ENCODE results near the gene FHOD3. TPM values are rescaled to one million over a fixed set of nuclear protein-coding genes. Genes with fewer than 3 reads are reported as not detected.

FHOD3 gene
- total RNA-seq, 3 donors from 2014 or later = 2.7 to 14.4 (median 4.0) TPM

DNA sequence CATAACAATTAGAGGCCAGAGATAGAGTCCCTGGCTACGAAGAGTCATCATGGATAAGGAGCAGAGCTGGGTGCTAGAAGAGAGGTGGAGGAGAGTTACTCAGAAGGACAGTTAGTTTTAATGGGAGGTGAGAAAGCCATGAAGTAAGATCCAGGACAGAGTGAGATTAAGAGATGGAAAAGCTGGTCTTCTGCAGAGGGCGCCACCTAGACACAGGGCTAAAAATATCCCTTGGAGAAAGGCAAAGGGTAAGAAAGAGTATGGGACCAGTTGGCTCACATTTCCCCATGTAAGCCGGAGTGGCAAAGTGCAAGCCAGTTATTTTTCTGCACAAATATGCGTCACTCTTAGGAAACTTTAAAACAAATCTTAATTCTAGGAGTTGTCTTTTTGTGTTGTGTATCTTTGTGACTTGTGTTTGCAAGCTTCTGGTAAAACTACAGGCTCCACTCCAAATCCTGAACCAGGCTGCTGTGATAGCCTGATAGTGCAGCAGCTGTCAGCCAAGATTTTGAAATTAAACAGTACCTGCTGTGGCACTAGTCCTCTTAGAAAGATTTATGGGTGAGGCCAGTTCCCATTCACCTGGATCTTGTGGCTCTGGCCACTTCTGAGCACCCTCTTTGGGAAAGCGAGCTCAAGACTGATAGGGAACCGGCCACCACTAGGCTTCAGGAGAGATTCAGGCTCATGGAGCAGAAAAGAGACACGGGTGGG, 327.1 kb downstream of the FHOD3 start:
- Histone ChIP-seq H3K4me3 (no peak overlapping the region), H3K36me3 (ENCODE audit: low read depth) (no peaks in the 10 kb centered on the region), H3K4me1 (ENCODE audit: low read depth) (no peaks in the 10 kb centered on the region), H3K9me3 (no peaks in the 10 kb centered on the region)
- no peak for TF ChIP-seq CTCF (IDR thresholded peaks at IDR 0.05)
- no peak for DNase-seq
- intact Hi-C loops (cut with DNase I, micrococcal nuclease) = no loop called here
- no peak for ATAC-seq

DNA sequence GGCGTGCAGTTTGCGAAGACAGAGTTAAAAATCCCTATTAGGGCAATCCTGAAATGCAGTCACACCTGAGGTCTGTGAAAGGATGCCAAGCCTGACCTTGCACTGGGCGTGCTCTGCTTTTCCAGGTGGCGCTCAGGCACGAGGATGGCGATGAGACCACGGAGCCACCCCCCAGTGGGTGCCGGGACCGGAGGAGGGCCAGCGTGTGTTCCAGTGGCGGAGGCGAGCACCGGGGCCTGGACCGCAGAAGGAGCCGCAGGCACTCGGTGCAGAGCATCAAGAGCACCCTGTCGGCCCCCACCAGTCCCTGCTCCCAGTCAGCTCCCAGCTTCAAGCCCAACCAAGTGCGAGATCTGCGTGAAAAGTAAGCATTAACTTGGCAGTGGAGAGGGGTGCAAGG, 327.9 kb downstream of the FHOD3 start:
- no peaks in the 10 kb centered on the region for H3K4me1 ChIP-seq (ENCODE audit: low read depth)
- DNase-seq (no peak), ATAC-seq (no peak)
- H3K4me3 ChIP-seq = no peak overlapping the region
- H3K36me3 ChIP-seq (ENCODE audit: low read depth) = no peaks in the 10 kb centered on the region
- no peaks in the 10 kb centered on the region for H3K9me3 ChIP-seq
- intact Hi-C loops (cut with DNase I, micrococcal nuclease) = no loop called here
- TF ChIP-seq CTCF (IDR thresholded peaks at IDR 0.05) = no peak

DNA sequence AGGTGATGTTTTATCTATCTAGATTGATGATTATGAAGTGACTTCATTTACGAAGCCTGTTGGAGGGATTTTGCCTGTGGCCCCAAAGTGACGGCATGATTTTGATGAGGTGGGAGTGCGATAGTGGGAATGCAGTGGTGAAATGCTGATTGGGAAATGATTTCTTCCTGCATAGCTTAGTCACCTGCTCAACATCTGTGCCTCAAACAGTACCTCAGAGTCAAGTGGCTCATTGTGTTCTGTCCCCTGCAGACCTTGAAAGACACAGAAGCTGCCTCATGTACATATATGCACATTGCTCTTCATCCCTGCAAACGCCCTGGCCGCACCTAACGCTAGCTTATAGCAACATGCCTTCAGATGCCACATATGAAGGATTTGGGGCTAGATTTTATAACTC, 330.1 kb downstream of the FHOD3 start:
- H3K4me1 ChIP-seq (ENCODE audit: low read depth) = no peaks in the 10 kb centered on the region
- no peak for TF ChIP-seq CTCF (IDR thresholded peaks at IDR 0.05)
- intact Hi-C loops (cut with DNase I, micrococcal nuclease) = no loop called here
- no peak overlapping the region for H3K4me3 ChIP-seq
- no peaks in the 10 kb centered on the region for H3K36me3 ChIP-seq (ENCODE audit: low read depth)
- H3K9me3 ChIP-seq = no peaks in the 10 kb centered on the region
- DNase-seq (no peak), ATAC-seq (no peak)

GRCh38 chr18:36628435-36629137, 331.1 kb downstream of the FHOD3 start:
- ATAC-seq (peak; percentile 20), DNase-seq (no peak)
- Histone ChIP-seq H3K36me3 (ENCODE audit: low read depth) (no peaks in the 10 kb centered on the region), H3K4me1 (ENCODE audit: low read depth) (no peaks in the 10 kb centered on the region), H3K9me3 (no peaks in the 10 kb centered on the region), H3K4me3 (no peak overlapping the region)
- TF ChIP-seq CTCF (IDR thresholded peaks at IDR 0.05) = no peak
- intact Hi-C loops (cut with DNase I, micrococcal nuclease) = no loop called here

DNA sequence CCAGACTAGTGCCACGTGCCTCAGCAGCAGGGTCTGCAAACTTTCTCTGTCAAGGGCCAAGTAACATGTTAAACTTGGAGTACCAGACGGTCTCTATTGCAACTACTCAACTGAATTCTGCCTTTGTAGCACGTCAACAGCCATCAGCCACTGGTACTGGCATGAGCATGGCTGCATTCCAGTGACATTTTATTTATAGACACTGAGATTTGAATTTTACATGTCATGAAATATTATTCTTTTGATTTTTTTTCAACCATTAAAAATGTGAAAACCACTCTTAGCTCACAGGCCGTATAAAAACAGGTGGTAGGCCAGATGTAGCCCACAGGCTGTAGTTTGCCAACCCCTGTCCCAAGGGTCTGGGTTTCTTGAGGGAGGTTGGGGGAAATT, 331.6 kb downstream of the FHOD3 start:
- no peaks in the 10 kb centered on the region for H3K9me3 ChIP-seq
- ATAC-seq = no peak
- H3K36me3 ChIP-seq (ENCODE audit: low read depth) = no peaks in the 10 kb centered on the region
- intact Hi-C loops (cut with DNase I, micrococcal nuclease) = no loop called here
- DNase-seq = no peak
- no peak for TF ChIP-seq CTCF (IDR thresholded peaks at IDR 0.05)
- H3K4me3 ChIP-seq = no peak overlapping the region
- H3K4me1 ChIP-seq (ENCODE audit: low read depth) = no peaks in the 10 kb centered on the region

All from mucosa of descending colon (tissue), 3 donors.